GM23338 (cell line): ENCODE results near the gene FKBP1B.

ENCODE experiments used
- CTCF ChIP-seq, 2 experiments: fragments of 200-600 bp in 1 of 2; sonication (generic) in 1 of 2; conservative IDR thresholded peaks; 2 replicates each; pipeline versions ENCODE4 v1.5.1 to v1.6.1; 2016 to 2017; ENCODE audit warnings: antibody characterized with exemption in 2 of 2, low read depth in 2 of 2, mild to moderate bottlenecking in 2 of 2, moderate library complexity in 1 of 2
- EZH2 ChIP-seq: fragments of 200-600 bp; sonication (generic); IDR thresholded peaks from one replicate; pipeline ENCODE4 v1.8.0; 2017; ENCODE audit warnings: antibody characterized with exemption, mild to moderate bottlenecking, low read depth; ENCODE audit not compliant: unreplicated experiment
- EZH2phosphoT487 ChIP-seq: fragments of 200-600 bp; sonication (generic); IDR thresholded peaks from one replicate; pipeline ENCODE4 v1.8.1; 2018; ENCODE audit warnings: antibody characterized with exemption; ENCODE audit not compliant: unreplicated experiment
- POLR2AphosphoS5 ChIP-seq: IDR thresholded peaks from 2 replicates; pipeline ENCODE4 v1.6.1; 2016; ENCODE audit warnings: antibody characterized with exemption, low read depth
- REST ChIP-seq: IDR thresholded peaks from one replicate; pipeline ENCODE4 v1.6.1; 2018; ENCODE audit warnings: antibody characterized with exemption; ENCODE audit not compliant: unreplicated experiment
- TF ChIP-seq, protein P1 (sequence below): IDR thresholded peaks from 2 replicates; pipeline ENCODE4 v1.6.1; 2016; ENCODE audit warnings: antibody characterized with exemption

DNA sequence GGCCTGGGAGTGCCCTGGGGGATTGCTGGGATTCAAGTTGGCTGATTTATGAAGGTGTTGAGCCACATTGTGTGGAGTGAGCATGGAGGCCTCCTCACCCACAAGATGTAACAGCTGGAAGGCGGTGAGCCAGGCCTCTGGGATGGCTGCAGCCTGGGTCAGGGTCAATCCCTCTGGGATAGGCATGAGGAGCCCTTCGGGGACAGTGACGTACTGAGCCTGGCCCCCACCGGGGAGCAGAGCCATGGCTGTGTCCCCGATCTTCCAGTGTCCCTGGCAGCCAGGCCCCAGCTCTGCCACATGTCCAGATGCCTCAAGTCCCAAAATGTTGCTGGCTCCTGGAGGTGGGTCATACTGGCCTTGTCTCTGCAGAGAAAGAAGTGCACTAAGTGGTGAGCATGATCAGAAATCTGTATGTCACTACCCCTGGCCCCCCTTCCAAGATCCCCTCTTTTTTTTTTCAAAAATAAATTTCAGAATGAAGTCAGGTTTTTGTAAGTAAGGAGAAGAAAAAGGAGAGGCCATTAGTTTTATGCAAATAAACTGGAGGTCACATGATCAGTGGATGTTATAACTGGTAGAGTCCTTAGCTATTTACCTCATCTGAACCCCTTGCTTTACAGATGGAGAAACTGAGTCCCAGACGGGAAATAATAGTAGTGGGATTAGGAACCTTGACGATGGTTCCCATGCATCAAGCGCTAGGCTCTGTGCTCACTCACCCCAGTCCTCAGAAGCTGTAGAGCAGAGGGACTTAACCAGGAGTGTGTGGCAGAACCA lies 33.4 kb downstream of the FKBP1B start:
- TF ChIP-seq EZH2 = no peak
- TF ChIP-seq CTCF (conservative IDR thresholded peaks at IDR 0.05; ENCODE audit: low read depth in 2 of 2) = no peak
- no peak for TF ChIP-seq EZH2phosphoT487
- no peak for TF ChIP-seq REST
- TF ChIP-seq POLR2AphosphoS5 = no peak
- TF ChIP-seq, protein P1, sequence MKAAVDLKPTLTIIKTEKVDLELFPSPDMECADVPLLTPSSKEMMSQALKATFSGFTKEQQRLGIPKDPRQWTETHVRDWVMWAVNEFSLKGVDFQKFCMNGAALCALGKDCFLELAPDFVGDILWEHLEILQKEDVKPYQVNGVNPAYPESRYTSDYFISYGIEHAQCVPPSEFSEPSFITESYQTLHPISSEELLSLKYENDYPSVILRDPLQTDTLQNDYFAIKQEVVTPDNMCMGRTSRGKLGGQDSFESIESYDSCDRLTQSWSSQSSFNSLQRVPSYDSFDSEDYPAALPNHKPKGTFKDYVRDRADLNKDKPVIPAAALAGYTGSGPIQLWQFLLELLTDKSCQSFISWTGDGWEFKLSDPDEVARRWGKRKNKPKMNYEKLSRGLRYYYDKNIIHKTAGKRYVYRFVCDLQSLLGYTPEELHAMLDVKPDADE = no peak
